Uterus (tissue), 4 donors: ENCODE data around the gene NAT9. TPM values are rescaled to one million over a fixed set of nuclear protein-coding genes. Genes with fewer than 3 reads are reported as not detected.

ENCODE experiments used
- DNase-seq, 2 donors: peaks; one replicate each; pipeline ENCODE4 v3.0.0-alpha.2; 2019 to 2020
- H3K27ac ChIP-seq, 2 donors: fragments of 200-600 bp; sonication (generic); 1 replicate in 1 of 2; 2 replicates in 1 of 2; pipeline ENCODE4 v1.5.1; 2016 to 2018
- H3K27me3 ChIP-seq, 2 donors: fragments of 200-600 bp; sonication (generic); one replicate each; pipeline ENCODE4 v1.5.1; 2018 to 2019; ENCODE audit warnings: control low read depth in 1 of 2
- H3K36me3 ChIP-seq, 2 donors: fragments of 200-600 bp; sonication (generic); one replicate each; pipeline ENCODE4 v1.5.1; 2019; ENCODE audit warnings: control low read depth in 1 of 2
- H3K4me1 ChIP-seq, 2 donors: fragments of 200-600 bp; sonication (generic); one replicate each; pipeline ENCODE4 v1.5.1; 2018 to 2019; ENCODE audit warnings: control low read depth in 1 of 2
- H3K4me3 ChIP-seq, 2 donors: fragments of 200-600 bp; sonication (generic); 1 replicate in 1 of 2; 2 replicates in 1 of 2; pipeline ENCODE4 v1.5.1; 2018 to 2019; ENCODE audit warnings: mild to moderate bottlenecking in 1 of 2
- H3K9me3 ChIP-seq, 2 donors: fragments of 200-600 bp; sonication (generic); one replicate each; pipeline ENCODE4 v1.5.1; 2019; ENCODE audit warnings: control low read depth in 1 of 2
- POLR2A ChIP-seq, 2 donors: fragments of 450-650 bp; IDR thresholded peaks; one replicate each; pipeline ENCODE4 v1.6.1; 2016; ENCODE audit warnings: antibody characterized with exemption in 2 of 2, mild to moderate bottlenecking in 1 of 2, moderate library complexity in 1 of 2
- intact Hi-C: fragments of 100-400 bp; cut with DNase I; formaldehyde crosslinking; loops from one replicate; pipeline ENCODE4 v1.15.1; 2023; ENCODE audit warnings: low total_unique reads
- total RNA-seq, 4 donors: library from RNA; depleted of rRNA in 3 of 4; stranded (reverse); fragments of >200 nt in 3 of 4; gene quantifications; one replicate each; pipeline versions ENCODE4 v1.1.0 to v1.2.4, GENCODE V29; 2014 to 2023
- TF ChIP-seq, protein P1 (sequence below), 4 experiments: fragments of 200-600 bp in 2 of 4; fragments of 450-650 bp in 2 of 4; sonication (generic) in 2 of 4; IDR thresholded peaks; one replicate each; pipeline ENCODE4 v1.5.1; 2016 to 2019; ENCODE audit warnings: antibody characterized with exemption in 4 of 4, mild to moderate bottlenecking in 2 of 4, moderate library complexity in 1 of 4
- donor health status: DM: yes; HTN: yes; CAD: no.

Gene NAT9
- total RNA-seq, 4 donors from 2014 or later = 5.4 to 53.3 (median 33.9) TPM

DNA sequence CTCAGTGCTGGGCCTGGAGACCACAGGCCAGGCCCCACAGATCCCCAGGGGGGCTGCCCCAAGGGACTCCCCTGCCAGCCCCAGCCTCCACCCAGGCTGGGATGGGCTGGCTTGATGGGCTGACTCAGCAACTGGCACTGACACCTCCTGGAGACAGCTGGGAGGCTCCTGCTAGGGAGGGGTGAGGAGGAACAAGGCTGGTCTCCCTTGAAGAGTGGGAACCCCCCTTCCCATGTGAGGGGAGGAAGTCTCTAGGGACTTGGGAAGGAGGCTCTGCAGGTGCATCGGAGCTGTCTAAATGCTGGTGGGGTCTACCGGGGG, 17.3 kb downstream of the NAT9 start:
- intact Hi-C loops = no loop called here
- Histone ChIP-seq H3K4me1 (no peaks in the 10 kb centered on the region), H3K27me3 (no peaks in the 10 kb centered on the region), H3K27ac (no peak overlapping the region), H3K36me3 (no peaks in the 10 kb centered on the region), H3K4me3 (no peak overlapping the region), H3K9me3 (no peaks in the 10 kb centered on the region)
- DNase-seq = no peak
- TF ChIP-seq, protein P1, sequence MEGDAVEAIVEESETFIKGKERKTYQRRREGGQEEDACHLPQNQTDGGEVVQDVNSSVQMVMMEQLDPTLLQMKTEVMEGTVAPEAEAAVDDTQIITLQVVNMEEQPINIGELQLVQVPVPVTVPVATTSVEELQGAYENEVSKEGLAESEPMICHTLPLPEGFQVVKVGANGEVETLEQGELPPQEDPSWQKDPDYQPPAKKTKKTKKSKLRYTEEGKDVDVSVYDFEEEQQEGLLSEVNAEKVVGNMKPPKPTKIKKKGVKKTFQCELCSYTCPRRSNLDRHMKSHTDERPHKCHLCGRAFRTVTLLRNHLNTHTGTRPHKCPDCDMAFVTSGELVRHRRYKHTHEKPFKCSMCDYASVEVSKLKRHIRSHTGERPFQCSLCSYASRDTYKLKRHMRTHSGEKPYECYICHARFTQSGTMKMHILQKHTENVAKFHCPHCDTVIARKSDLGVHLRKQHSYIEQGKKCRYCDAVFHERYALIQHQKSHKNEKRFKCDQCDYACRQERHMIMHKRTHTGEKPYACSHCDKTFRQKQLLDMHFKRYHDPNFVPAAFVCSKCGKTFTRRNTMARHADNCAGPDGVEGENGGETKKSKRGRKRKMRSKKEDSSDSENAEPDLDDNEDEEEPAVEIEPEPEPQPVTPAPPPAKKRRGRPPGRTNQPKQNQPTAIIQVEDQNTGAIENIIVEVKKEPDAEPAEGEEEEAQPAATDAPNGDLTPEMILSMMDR (IDR thresholded peaks at IDR 0.05) = no peak
- TF ChIP-seq POLR2A (IDR thresholded peaks at IDR 0.05) = no peak

- Histone ChIP-seq H3K9me3 (no peaks in the 10 kb centered on the region), H3K4me1 (no peaks in the 10 kb centered on the region), H3K27ac (no peak overlapping the region), H3K27me3 (no peaks in the 10 kb centered on the region), H3K4me3 (no peak overlapping the region), H3K36me3 (no peaks in the 10 kb centered on the region)
- intact Hi-C loops = no loop called here
- no peak for TF ChIP-seq POLR2A (IDR thresholded peaks at IDR 0.05)
- TF ChIP-seq, protein P1 (IDR thresholded peaks at IDR 0.05) = no peak
- no peak for DNase-seq
Measured at GRCh38 chr17:74757931-74758847, 18.0 kb downstream of the NAT9 start.

DNA sequence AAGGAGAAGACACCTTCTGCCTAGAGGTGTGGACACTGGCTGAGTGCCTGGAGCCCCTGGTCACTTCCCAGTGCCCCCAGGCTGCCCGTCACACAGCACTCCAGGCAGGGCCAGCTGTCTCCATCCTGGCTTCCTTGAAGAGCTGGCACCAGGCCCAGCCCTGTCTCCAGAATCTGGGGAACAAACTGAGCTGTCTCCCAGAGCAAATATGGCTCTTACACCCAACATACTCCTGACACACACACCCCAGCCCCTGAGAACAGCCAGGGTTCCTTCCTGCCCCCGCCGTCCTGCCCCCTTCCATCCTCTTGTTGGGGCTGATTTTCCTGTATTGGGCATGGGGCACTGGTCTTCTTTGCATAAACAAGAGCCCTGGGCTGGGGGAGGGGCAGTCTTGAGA, 18.6 kb downstream of the NAT9 start:
- Histone ChIP-seq H3K36me3 (no peaks in the 10 kb centered on the region), H3K27me3 (no peaks in the 10 kb centered on the region), H3K9me3 (no peaks in the 10 kb centered on the region), H3K4me1 (no peaks in the 10 kb centered on the region), H3K4me3 (no peak overlapping the region), H3K27ac (no peak overlapping the region)
- DNase-seq = no peak
- intact Hi-C loops = no loop called here
- TF ChIP-seq, protein P1 (IDR thresholded peaks at IDR 0.05) = no peak
- TF ChIP-seq POLR2A (IDR thresholded peaks at IDR 0.05) = no peak

DNA sequence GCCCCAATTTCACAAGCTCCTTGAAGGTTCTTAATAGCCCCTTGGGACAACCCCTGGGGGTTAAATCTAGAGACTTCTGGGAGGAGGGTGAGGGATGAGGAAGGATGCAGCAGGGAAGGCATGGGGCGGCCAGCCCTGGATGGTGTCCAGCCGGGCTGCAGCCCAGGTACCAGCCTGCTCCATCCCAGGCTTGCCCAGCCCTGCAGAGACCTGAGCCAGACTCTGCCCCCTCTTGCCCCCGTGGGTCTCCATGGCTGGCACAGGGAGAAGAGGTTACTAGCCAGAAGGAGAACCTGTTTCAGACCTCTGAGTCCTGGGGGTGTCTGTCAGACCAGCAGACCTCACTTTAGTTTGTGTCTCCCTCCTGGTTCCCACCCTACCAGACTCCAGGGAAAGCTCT, 19.3 kb downstream of the NAT9 start:
- no peaks in the 10 kb centered on the region for H3K36me3 ChIP-seq
- no peaks in the 10 kb centered on the region for H3K9me3 ChIP-seq
- no peak overlapping the region for H3K27ac ChIP-seq
- DNase-seq = no peak
- TF ChIP-seq, protein P1 (IDR thresholded peaks at IDR 0.05) = no peak
- TF ChIP-seq POLR2A (IDR thresholded peaks at IDR 0.05) = no peak
- intact Hi-C loops = no loop called here
- H3K27me3 ChIP-seq = no peaks in the 10 kb centered on the region
- no peaks in the 10 kb centered on the region for H3K4me1 ChIP-seq
- no peak overlapping the region for H3K4me3 ChIP-seq

GRCh38 chr17:74755533-74755932, 20.6 kb downstream of the NAT9 start:
- no peak for DNase-seq
- Histone ChIP-seq H3K9me3 (no peaks in the 10 kb centered on the region), H3K27ac (no peak overlapping the region), H3K4me3 (no peak overlapping the region), H3K36me3 (no peaks in the 10 kb centered on the region), H3K4me1 (no peaks in the 10 kb centered on the region), H3K27me3 (no peaks in the 10 kb centered on the region)
- intact Hi-C loops = no loop called here
- no peak for TF ChIP-seq POLR2A (IDR thresholded peaks at IDR 0.05)
- TF ChIP-seq, protein P1 (IDR thresholded peaks at IDR 0.05) = no peak
